C4-2B (cell line): ENCODE data around the gene SCAI.

Experiments used
- ZFX ChIP-seq: fragments of 450-650 bp; IDR thresholded peaks from 2 replicates; pipeline ENCODE4 v1.6.1; 2017
- TF ChIP-seq, protein P1 (sequence below): fragments of 450-650 bp; conservative IDR thresholded peaks from 2 replicates; pipeline ENCODE4 v1.5.1; 2017; ENCODE audit warnings: mild to moderate bottlenecking

DNA sequence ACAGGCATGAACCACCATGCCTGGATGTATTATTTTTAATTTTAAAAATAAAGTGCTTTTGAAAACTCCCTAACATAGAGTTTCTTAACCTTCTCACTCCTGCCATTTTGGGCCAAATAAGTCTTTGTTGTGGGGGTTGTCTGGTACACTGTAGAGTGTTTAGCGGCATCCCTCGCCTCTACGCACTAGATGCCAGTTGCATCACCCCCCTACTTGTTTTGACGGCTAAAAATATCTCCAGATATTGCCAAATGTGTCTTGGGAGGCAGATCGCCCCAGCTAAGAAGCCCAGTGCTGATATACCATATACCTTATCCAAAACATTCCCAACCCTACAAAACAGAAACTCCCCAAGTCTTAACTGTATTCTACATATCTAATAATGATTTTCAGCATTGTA lies 54.6 kb downstream of the SCAI start:
- TF ChIP-seq, protein P1, sequence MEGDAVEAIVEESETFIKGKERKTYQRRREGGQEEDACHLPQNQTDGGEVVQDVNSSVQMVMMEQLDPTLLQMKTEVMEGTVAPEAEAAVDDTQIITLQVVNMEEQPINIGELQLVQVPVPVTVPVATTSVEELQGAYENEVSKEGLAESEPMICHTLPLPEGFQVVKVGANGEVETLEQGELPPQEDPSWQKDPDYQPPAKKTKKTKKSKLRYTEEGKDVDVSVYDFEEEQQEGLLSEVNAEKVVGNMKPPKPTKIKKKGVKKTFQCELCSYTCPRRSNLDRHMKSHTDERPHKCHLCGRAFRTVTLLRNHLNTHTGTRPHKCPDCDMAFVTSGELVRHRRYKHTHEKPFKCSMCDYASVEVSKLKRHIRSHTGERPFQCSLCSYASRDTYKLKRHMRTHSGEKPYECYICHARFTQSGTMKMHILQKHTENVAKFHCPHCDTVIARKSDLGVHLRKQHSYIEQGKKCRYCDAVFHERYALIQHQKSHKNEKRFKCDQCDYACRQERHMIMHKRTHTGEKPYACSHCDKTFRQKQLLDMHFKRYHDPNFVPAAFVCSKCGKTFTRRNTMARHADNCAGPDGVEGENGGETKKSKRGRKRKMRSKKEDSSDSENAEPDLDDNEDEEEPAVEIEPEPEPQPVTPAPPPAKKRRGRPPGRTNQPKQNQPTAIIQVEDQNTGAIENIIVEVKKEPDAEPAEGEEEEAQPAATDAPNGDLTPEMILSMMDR = no peak
- no peak for TF ChIP-seq ZFX
